Measurements from ENCODE around the gene KRTAP10-3.

Gene KRTAP10-3

GRCh38 chr21:44517175-44517899, 41.3 kb downstream of the KRTAP10-3 start:
- peak; percentile 62 for DNase-seq
- H3K27me3 Mint-ChIP-seq (ENCODE audit: low read depth, poor library complexity), result peaks cover 13% of the 10 kb centered on the region
- H3K9me3 Mint-ChIP-seq, result no peaks in the 10 kb centered on the region
- H3K4me1 Mint-ChIP-seq, result peaks cover 25% of the 10 kb centered on the region
- peaks cover 4% of the 10 kb centered on the region for H3K36me3 Mint-ChIP-seq (ENCODE audit: low read depth)
- H3K27ac Mint-ChIP-seq, result peak overlapping the region; percentile 56
- TF ChIP-seq CTCF (IDR thresholded peaks at IDR 0.05), result no peak
- peak overlapping the region; percentile 79 for H3K4me3 Mint-ChIP-seq

DNA sequence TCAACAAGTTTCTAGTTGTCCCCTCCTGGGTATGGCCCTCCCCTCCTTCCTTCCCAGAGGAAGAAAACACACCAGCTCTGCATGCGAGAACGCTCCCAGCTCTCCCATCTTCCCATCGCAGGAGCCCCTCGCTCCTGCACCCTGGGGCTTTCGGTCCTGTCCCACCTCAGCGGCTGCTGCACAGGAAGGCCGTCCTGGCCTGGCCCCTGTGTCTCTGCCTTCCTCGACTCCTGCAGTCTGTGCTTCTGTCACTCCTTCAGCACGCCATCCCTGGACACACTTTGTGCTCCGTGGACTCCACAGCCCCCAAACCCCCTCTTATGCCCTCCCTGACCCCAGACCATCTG, 41.8 kb downstream of the KRTAP10-3 start:
- no peak for DNase-seq
- no peak for TF ChIP-seq CTCF (IDR thresholded peaks at IDR 0.05)
- Mint-ChIP-seq H3K4me1 (peaks cover 25% of the 10 kb centered on the region), H3K36me3 (ENCODE audit: low read depth) (peaks cover 4% of the 10 kb centered on the region), H3K4me3 (peak overlapping the region; percentile 79), H3K9me3 (no peaks in the 10 kb centered on the region), H3K27me3 (ENCODE audit: low read depth, poor library complexity) (peaks cover 15% of the 10 kb centered on the region), H3K27ac (peak overlapping the region; percentile 56)

GRCh38 chr21:44516342-44516741, 42.3 kb downstream of the KRTAP10-3 start:
- no peak for DNase-seq
- peaks cover 15% of the 10 kb centered on the region for H3K27me3 Mint-ChIP-seq (ENCODE audit: low read depth, poor library complexity)
- no peaks in the 10 kb centered on the region for H3K9me3 Mint-ChIP-seq
- no peak overlapping the region for H3K4me3 Mint-ChIP-seq
- peaks cover 25% of the 10 kb centered on the region for H3K4me1 Mint-ChIP-seq
- TF ChIP-seq CTCF (IDR thresholded peaks at IDR 0.05), result no peak
- peaks cover 4% of the 10 kb centered on the region for H3K36me3 Mint-ChIP-seq (ENCODE audit: low read depth)
- H3K27ac Mint-ChIP-seq, result no peak overlapping the region

DNA sequence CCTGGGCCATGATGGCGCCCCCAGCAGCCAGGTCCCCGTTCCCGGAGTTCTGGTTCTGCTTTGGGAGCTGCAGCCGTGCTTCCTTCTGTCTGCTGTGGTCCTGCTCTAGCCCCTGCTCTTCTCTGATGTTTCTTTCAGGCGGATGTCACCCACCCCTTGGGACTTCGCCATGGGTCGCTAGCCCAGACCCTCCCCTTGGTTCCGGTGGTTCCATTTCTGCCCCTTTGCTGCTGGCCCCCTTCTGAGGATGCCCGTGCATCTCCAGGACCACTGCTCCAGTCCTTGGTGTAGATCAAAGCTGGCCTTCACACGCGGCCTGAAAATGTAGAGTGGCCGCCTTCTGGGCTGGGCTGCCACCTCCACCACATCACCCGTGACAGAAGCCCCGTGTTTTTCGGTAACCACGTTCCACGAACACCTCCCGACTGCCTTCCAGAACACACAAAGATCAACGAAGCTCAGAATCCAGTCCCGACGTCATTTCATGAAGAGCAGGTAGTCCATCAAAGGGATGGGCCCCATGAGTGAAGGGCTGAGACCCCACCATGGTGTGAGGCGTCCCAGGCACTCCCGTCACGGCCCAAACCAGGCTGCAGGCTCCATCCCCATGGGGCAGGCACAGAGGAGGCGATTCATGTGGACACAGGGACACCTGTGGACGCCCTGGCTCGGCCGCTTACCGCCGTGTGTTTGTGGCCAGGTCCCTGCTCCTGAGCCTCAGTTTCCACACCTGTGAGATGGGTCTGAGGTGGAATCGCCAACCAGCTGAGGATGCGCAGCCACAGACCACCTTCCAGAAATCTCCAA, 43.0 kb downstream of the KRTAP10-3 start:
- Mint-ChIP-seq H3K9me3 (no peaks in the 10 kb centered on the region), H3K27me3 (ENCODE audit: low read depth, poor library complexity) (peaks cover 15% of the 10 kb centered on the region), H3K36me3 (ENCODE audit: low read depth) (peaks cover 4% of the 10 kb centered on the region), H3K27ac (no peak overlapping the region), H3K4me3 (no peak overlapping the region), H3K4me1 (peaks cover 25% of the 10 kb centered on the region)
- no peak for TF ChIP-seq CTCF (IDR thresholded peaks at IDR 0.05)
- DNase-seq, result no peak

DNA sequence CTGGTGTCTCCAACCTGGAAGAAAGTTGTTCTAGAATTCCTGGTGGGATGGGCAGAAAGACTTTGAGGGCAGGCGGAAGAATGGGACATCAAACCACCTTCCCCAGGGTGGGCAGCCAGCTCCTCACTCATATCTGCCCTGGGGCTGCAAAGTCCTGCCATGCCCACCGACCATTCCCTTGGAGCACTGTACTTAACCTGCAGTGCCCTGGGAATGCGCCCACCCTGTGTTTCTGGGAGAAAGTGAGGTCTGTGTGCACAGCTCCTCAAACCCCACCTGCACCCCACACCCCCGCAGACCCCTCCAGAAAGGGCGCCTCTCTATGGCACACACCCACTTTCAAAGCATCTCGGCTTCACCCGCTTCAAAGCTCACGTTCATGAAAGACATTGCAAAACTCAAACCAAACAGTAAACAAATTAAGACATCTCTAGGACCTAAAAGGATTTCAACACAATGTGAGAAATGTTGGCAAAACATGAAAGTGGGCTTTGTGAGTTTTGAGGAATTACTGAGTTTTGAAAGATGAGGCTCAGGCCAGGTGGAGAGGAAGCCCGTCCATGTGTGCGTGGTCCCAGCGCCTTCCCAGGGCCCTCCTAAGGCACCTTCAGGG, 43.7 kb downstream of the KRTAP10-3 start:
- Mint-ChIP-seq H3K4me1 (peaks cover 25% of the 10 kb centered on the region), H3K9me3 (no peaks in the 10 kb centered on the region), H3K4me3 (no peak overlapping the region), H3K36me3 (ENCODE audit: low read depth) (peaks cover 2% of the 10 kb centered on the region), H3K27me3 (ENCODE audit: low read depth, poor library complexity) (peaks cover 13% of the 10 kb centered on the region), H3K27ac (no peak overlapping the region)
- no peak for TF ChIP-seq CTCF (IDR thresholded peaks at IDR 0.05)
- no peak for DNase-seq
